Ishikawa (cell line): ENCODE results near the gene RBM44.

Experiments
- CEBPB ChIP-seq: IDR thresholded peaks from 2 replicates; pipeline ENCODE4 v1.6.1; 2012
- CREB1 ChIP-seq: IDR thresholded peaks from 2 replicates; pipeline ENCODE4 v1.6.1; 2012; ENCODE audit warnings: low read depth
- EGR1 ChIP-seq: IDR thresholded peaks from 2 replicates; pipeline ENCODE4 v1.6.1; 2012
- EP300 ChIP-seq: IDR thresholded peaks from 2 replicates; pipeline ENCODE4 v1.6.1; 2012; ENCODE audit warnings: borderline replicate concordance
- FOXM1 ChIP-seq: IDR thresholded peaks from 2 replicates; pipeline ENCODE4 v1.6.1; 2012; ENCODE audit warnings: low read depth, borderline replicate concordance
- MAX ChIP-seq: IDR thresholded peaks from 2 replicates; pipeline ENCODE4 v1.6.1; 2012
- NFIC ChIP-seq: IDR thresholded peaks from 2 replicates; pipeline ENCODE4 v1.6.1; 2012
- RAD21 ChIP-seq: IDR thresholded peaks from 2 replicates; pipeline ENCODE4 v1.6.1; 2012; ENCODE audit warnings: low read depth
- TAF1 ChIP-seq: IDR thresholded peaks from 2 replicates; pipeline ENCODE4 v1.6.1; 2012; ENCODE audit warnings: low read depth, mild to moderate bottlenecking
- TCF12 ChIP-seq: IDR thresholded peaks from 2 replicates; pipeline ENCODE4 v1.6.1; 2012; ENCODE audit warnings: low read depth
- YY1 ChIP-seq: IDR thresholded peaks from 2 replicates; pipeline ENCODE4 v1.6.1; 2012; ENCODE audit warnings: low read depth
- ZBTB7A ChIP-seq: IDR thresholded peaks from 2 replicates; pipeline ENCODE4 v1.6.1; 2012; ENCODE audit warnings: low read depth
- TF ChIP-seq, protein P1 (sequence below): IDR thresholded peaks from 2 replicates; pipeline ENCODE4 v1.6.1; 2012; ENCODE audit warnings: low read depth, mild to moderate bottlenecking
- TF ChIP-seq, protein P2 (sequence below): IDR thresholded peaks from 2 replicates; pipeline ENCODE4 v1.6.1; 2012

DNA sequence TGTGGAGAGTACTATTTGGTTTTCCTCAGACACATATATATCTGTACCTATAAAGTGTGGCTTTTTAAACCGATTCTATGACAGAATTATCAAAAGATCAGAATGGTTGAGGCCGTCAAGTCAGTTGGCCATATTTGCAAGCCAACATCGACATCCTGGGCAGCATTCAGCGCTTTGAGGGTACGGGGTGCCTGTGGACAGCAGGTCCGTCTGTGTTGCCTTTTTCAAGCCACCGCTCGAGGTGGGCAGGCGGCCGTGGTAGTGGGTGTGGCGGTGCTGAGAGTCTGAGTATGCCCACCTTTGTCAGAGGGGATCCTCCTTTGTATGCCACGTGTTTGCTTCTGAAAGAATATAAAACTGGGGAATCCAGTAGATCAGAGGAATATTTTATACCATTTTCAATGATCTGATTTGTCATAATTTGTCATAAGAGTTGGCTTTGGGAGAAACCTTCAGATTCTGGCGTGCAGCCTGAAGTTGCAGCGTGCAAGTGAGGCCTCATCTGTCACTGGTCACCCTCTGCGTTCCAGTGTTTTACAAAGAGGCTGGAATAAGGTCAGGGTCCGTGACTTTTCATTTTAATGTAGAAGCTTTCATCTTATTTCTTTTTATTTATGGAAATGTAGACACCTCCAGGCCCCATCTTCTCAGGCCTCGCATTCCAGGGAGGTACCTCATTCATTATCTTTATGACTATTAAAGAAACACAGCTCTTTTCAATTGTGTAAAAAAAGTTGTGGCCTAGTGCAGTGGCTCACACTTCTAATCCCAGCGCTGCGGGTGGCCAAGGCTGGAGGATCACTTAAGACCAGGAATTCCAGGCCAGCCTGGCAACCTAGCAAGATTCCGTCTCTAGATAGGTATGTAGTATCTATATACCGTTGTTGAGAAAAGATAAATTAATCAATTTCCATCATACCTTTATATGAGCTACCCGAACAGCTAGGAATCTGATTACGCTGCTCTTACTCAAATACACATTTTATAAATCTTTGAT, 37.8 kb upstream of the RBM44 start:
- TF ChIP-seq CEBPB (no peak), NFIC (no peak), YY1 (no peak), MAX (no peak), EP300 (no peak), EGR1 (no peak), RAD21 (no peak), FOXM1 (no peak), TAF1 (no peak), CREB1 (no peak), ZBTB7A (no peak), TCF12 (no peak)
- TF ChIP-seq, protein P1, sequence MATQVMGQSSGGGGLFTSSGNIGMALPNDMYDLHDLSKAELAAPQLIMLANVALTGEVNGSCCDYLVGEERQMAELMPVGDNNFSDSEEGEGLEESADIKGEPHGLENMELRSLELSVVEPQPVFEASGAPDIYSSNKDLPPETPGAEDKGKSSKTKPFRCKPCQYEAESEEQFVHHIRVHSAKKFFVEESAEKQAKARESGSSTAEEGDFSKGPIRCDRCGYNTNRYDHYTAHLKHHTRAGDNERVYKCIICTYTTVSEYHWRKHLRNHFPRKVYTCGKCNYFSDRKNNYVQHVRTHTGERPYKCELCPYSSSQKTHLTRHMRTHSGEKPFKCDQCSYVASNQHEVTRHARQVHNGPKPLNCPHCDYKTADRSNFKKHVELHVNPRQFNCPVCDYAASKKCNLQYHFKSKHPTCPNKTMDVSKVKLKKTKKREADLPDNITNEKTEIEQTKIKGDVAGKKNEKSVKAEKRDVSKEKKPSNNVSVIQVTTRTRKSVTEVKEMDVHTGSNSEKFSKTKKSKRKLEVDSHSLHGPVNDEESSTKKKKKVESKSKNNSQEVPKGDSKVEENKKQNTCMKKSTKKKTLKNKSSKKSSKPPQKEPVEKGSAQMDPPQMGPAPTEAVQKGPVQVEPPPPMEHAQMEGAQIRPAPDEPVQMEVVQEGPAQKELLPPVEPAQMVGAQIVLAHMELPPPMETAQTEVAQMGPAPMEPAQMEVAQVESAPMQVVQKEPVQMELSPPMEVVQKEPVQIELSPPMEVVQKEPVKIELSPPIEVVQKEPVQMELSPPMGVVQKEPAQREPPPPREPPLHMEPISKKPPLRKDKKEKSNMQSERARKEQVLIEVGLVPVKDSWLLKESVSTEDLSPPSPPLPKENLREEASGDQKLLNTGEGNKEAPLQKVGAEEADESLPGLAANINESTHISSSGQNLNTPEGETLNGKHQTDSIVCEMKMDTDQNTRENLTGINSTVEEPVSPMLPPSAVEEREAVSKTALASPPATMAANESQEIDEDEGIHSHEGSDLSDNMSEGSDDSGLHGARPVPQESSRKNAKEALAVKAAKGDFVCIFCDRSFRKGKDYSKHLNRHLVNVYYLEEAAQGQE, result no peak
- TF ChIP-seq, protein P2, sequence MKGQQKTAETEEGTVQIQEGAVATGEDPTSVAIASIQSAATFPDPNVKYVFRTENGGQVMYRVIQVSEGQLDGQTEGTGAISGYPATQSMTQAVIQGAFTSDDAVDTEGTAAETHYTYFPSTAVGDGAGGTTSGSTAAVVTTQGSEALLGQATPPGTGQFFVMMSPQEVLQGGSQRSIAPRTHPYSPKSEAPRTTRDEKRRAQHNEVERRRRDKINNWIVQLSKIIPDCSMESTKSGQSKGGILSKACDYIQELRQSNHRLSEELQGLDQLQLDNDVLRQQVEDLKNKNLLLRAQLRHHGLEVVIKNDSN, result no peak
